T-helper 2 cell treated with Interferon-gamma antibody and Interleukin-4, amounts not matched to agents 5 μg/mL and 100 μg/mL, for 36 hours (primary cell): ENCODE measurements around the gene PTPDC1.
A peak's percentile ranks its signal among the peaks of the same experiment; 100 is the strongest.
"Not testable (repeated sequence)": the region's sequence is repeated elsewhere in the genome, so short reads cannot be mapped to it uniquely, and the experiment has no call there.

Experiments
- DNase-seq: peaks from one replicate; pipeline ENCODE4 v3.0.0; 2021; ENCODE audit warnings: low spot score
- H3K27ac Mint-ChIP-seq: one replicate; pipeline ENCODE4 v1.8.0; 2021; ENCODE audit warnings: mild to moderate bottlenecking, mixed read lengths
- H3K27me3 Mint-ChIP-seq: one replicate; pipeline ENCODE4 v1.8.0; 2021; ENCODE audit warnings: low read depth, mixed read lengths
- H3K36me3 Mint-ChIP-seq: one replicate; pipeline ENCODE4 v1.8.0; 2021; ENCODE audit warnings: low read depth, mixed read lengths
- H3K4me1 Mint-ChIP-seq: one replicate; pipeline ENCODE4 v1.8.0; 2021; ENCODE audit warnings: low read depth, mixed read lengths
- H3K4me3 Mint-ChIP-seq: one replicate; pipeline ENCODE4 v1.8.0; 2022; ENCODE audit warnings: mild to moderate bottlenecking, moderate library complexity, mixed read lengths
- H3K9me3 Mint-ChIP-seq: one replicate; pipeline ENCODE4 v1.8.0; 2021; ENCODE audit warnings: mixed read lengths

The PTPDC1 gene

GRCh38 chr9:94081435-94081834, 2.8 kb upstream of the PTPDC1 start:
- H3K36me3 Mint-ChIP-seq = peaks cover 3% of the 10 kb centered on the region
- H3K4me1 Mint-ChIP-seq = peaks cover 20% of the 10 kb centered on the region
- H3K4me3 Mint-ChIP-seq = no peak overlapping the region
- no peak for DNase-seq
- H3K27ac Mint-ChIP-seq = no peak overlapping the region
- no peaks in the 10 kb centered on the region for H3K9me3 Mint-ChIP-seq
- no peaks in the 10 kb centered on the region for H3K27me3 Mint-ChIP-seq

- peaks cover 20% of the 10 kb centered on the region for H3K4me1 Mint-ChIP-seq
These were observed 2.3 kb upstream of the PTPDC1 start for GRCh38 chr9:94081864-94082463.

GRCh38 chr9:94082553-94082952, 1.7 kb upstream of the PTPDC1 start:
- Mint-ChIP-seq H3K27ac (no peak overlapping the region), H3K4me3 (no peak overlapping the region), H3K27me3 (no peaks in the 10 kb centered on the region), H3K4me1 (peaks cover 20% of the 10 kb centered on the region), H3K9me3 (no peaks in the 10 kb centered on the region), H3K36me3 (peaks cover 3% of the 10 kb centered on the region)
- DNase-seq = no peak

More at GRCh38 chr9:94081864-94082463, 2.3 kb upstream of the PTPDC1 start:
- Mint-ChIP-seq H3K4me3 (no peak overlapping the region), H3K9me3 (no peaks in the 10 kb centered on the region), H3K27ac (no peak overlapping the region), H3K36me3 (peaks cover 3% of the 10 kb centered on the region), H3K27me3 (no peaks in the 10 kb centered on the region)
- DNase-seq = no peak

- Mint-ChIP-seq H3K27me3 (no peaks in the 10 kb centered on the region), H3K9me3 (no peaks in the 10 kb centered on the region), H3K27ac (peak overlapping the region; percentile 1), H3K36me3 (peaks cover 3% of the 10 kb centered on the region), H3K4me3 (no peak overlapping the region), H3K4me1 (peaks cover 20% of the 10 kb centered on the region)
- DNase-seq = no peak
These were observed 1.3 kb upstream of the PTPDC1 start for GRCh38 chr9:94082956-94083355.

- H3K4me1 Mint-ChIP-seq = peaks cover 20% of the 10 kb centered on the region
- H3K27me3 Mint-ChIP-seq = no peaks in the 10 kb centered on the region
- DNase-seq = no peak
- peaks cover 3% of the 10 kb centered on the region for H3K36me3 Mint-ChIP-seq
- no peak overlapping the region for H3K4me3 Mint-ChIP-seq
- no peaks in the 10 kb centered on the region for H3K9me3 Mint-ChIP-seq
- no peak overlapping the region for H3K27ac Mint-ChIP-seq
These were observed 880 bp upstream of the PTPDC1 start for GRCh38 chr9:94083384-94083783.

GRCh38 chr9:94085062-94085639, 887 bp downstream of the PTPDC1 start:
- no peaks in the 10 kb centered on the region for H3K27me3 Mint-ChIP-seq
- DNase-seq = no peak
- H3K4me3 Mint-ChIP-seq = no peak overlapping the region
- peaks cover 17% of the 10 kb centered on the region for H3K4me1 Mint-ChIP-seq
- H3K27ac Mint-ChIP-seq = no peak overlapping the region
- no peaks in the 10 kb centered on the region for H3K9me3 Mint-ChIP-seq
- H3K36me3 Mint-ChIP-seq = no peaks in the 10 kb centered on the region

- DNase-seq = no peak
- H3K36me3 Mint-ChIP-seq = no peaks in the 10 kb centered on the region
- H3K4me3 Mint-ChIP-seq = no peak overlapping the region
- peaks cover 14% of the 10 kb centered on the region for H3K4me1 Mint-ChIP-seq
- H3K9me3 Mint-ChIP-seq = no peaks in the 10 kb centered on the region
- no peaks in the 10 kb centered on the region for H3K27me3 Mint-ChIP-seq
- H3K27ac Mint-ChIP-seq = no peak overlapping the region
These were observed 2.5 kb downstream of the PTPDC1 start for GRCh38 chr9:94086486-94087345.

GRCh38 chr9:94094219-94095145, 10.2 kb downstream of the PTPDC1 start:
- H3K27me3 Mint-ChIP-seq, H3K36me3 Mint-ChIP-seq, H3K4me3 Mint-ChIP-seq: not testable (repeated sequence)

GRCh38 chr9:94096819-94097577, 12.7 kb downstream of the PTPDC1 start:
- Mint-ChIP-seq H3K27ac (no peak overlapping the region), H3K4me1 (peaks cover 8% of the 10 kb centered on the region), H3K27me3 (no peaks in the 10 kb centered on the region), H3K36me3 (no peaks in the 10 kb centered on the region), H3K9me3 (no peaks in the 10 kb centered on the region), H3K4me3 (no peak overlapping the region)
- DNase-seq = no peak

More at GRCh38 chr9:94094219-94095145, 10.2 kb downstream of the PTPDC1 start:
- not testable (repeated sequence) for DNase-seq, H3K4me1 Mint-ChIP-seq, H3K27ac Mint-ChIP-seq, H3K9me3 Mint-ChIP-seq

- DNase-seq = no peak
- peaks cover 8% of the 10 kb centered on the region for H3K4me1 Mint-ChIP-seq
- H3K27me3 Mint-ChIP-seq = no peaks in the 10 kb centered on the region
- no peaks in the 10 kb centered on the region for H3K9me3 Mint-ChIP-seq
- no peaks in the 10 kb centered on the region for H3K36me3 Mint-ChIP-seq
- no peak overlapping the region for H3K27ac Mint-ChIP-seq
- no peak overlapping the region for H3K4me3 Mint-ChIP-seq
These were observed 13.6 kb downstream of the PTPDC1 start for GRCh38 chr9:94097788-94098414.

- Mint-ChIP-seq H3K27me3 (no peaks in the 10 kb centered on the region), H3K4me3 (no peak overlapping the region), H3K27ac (no peak overlapping the region), H3K36me3 (peaks cover 2% of the 10 kb centered on the region), H3K4me1 (peaks cover 8% of the 10 kb centered on the region), H3K9me3 (no peaks in the 10 kb centered on the region)
- DNase-seq = no peak
These were observed 16.1 kb downstream of the PTPDC1 start for GRCh38 chr9:94100152-94100879.

GRCh38 chr9:94101162-94101853, 17.0 kb downstream of the PTPDC1 start:
- no peak for DNase-seq
- H3K27me3 Mint-ChIP-seq = no peaks in the 10 kb centered on the region
- no peaks in the 10 kb centered on the region for H3K9me3 Mint-ChIP-seq
- H3K27ac Mint-ChIP-seq = no peak overlapping the region
- H3K4me1 Mint-ChIP-seq = peaks cover 8% of the 10 kb centered on the region
- H3K4me3 Mint-ChIP-seq = no peak overlapping the region
- H3K36me3 Mint-ChIP-seq = peaks cover 2% of the 10 kb centered on the region
